NCI-H1048 (cell line): Measurements from ENCODE around the gene KRT31.
"Not testable (repeated sequence)": the region's sequence is repeated elsewhere in the genome, so short reads cannot be mapped to it uniquely, and the experiment has no call there.

Experiments used
- DNase-seq: peaks from one replicate; lab custom pipeline; 2025; lab: John Stamatoyannopoulos, UW

Gene KRT31

DNA sequence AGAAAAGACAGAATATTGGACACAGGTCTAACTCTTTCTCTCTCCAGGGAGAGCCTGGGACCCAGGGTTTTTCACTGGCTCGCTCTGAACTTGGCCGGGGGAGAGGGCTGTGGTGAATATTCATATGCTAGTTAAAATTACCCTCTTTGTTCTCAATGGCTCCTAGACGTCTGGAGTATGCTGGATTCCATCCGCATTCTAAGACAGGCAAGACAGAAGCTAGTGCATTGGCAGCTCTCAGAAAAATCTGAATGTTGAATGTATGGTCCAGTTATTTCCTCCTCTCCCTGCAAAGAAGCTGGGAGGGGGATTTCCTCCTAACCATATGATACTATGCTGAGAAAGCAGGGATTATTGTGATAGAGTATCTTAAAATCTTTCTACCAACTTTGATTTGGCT lies 9.7 kb downstream of the KRT31 start:
- no peak for DNase-seq

DNA sequence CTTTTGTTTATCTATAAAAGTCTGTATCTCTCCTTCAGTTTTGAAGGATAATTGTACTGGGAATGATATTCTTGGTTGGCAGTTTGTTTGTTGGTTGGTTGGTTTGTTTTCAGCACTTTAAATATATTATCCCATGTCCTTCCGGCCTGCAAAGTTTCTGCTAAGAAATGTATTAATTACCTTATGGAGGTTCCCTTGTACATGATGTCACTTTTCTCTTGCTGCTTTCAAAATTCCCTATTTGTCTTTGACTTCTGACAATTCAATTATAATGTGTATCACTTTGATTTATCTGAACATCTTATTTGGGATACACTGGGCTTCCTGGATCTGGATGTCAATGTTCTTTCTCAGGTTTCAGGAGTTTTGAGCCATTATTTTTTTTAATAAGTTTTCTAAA lies 11.2 kb downstream of the KRT31 start:
- no peak for DNase-seq

DNA sequence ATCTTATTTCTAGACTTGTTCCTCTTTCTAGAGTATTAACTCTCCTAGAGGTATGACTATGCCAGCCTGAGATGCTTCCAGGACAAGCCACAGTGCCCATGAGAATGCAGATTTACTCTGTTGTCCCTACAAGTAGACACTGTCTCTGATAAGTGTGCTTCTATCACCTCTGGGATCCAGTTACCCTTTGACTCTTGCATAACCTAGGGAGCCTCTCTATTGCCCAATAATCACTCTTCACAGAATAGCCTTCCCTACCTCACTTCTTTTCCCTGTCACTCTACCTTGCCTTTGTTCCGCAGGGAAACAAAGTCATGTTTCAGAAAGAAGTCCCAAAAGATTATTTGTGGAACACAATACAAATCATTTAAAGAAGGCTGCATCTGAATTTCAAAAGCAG lies 13.7 kb downstream of the KRT31 start:
- no peak for DNase-seq

DNA sequence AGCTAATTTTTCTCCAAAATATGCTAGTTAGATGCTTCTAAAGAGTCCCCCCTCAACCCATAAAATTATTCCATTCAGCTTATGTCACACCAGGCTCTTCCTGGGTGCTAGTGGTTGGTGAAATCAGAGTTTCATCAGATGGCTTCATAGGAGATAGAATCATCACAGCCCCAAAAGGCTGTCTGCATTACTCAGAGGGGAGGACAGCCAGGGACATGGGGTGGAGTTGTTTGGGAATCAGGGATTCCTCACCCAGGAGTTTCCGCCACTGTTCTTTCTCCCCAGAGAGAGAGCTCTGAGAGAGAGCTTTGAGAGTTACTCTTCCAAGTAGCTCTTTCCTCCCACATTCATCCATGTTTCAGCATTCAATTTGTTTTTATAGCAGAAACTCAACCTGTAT lies 15.0 kb downstream of the KRT31 start:
- DNase-seq: no peak

DNA sequence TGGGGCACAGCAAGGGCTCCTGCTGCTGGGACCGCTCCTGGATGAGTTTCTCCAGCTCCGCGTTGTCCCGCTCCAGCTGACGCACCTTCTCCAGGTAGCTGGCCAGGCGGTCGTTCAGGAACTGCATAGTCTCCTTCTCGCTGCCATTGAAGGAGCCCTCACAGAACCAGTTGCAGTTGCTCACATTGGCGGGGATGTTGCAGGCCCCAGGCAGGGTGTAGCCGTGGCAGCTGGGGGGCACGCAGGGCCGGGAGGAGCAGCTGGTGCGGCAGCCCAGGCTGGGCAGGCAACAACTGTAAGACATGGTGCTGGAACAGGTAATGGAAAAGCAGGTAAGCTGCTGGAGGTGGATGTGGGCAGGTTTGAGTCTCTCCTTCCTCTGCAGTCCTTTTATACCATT lies 15.5 kb downstream of the KRT31 start, which contains the start of gene KRT34:
Gene KRT34 (minus strand): TSS at position 364 of the 400 bp plus-strand sequence. CDS start 60 bp downstream, at position 304.
- DNase-seq: not testable (repeated sequence)

DNA sequence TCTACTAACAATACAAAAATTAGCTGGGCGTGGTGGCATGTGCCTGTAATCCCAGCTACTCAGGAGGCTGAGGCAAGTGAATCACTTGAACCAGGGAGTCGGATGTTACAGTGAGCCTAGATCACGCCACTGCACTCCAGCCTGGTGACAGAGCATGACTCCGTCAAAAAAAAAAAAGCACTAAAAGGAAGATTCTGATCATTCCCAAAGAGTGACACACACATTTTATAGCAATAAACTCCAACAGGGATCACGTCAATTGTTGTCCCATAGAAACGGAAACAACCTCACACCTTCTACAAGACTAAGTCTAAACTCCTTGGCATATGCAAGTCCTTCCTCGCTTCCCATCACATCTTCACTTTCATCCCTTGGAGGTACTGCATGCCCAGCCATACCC lies 17.3 kb downstream of the KRT31 start:
- not testable (repeated sequence) for DNase-seq

DNA sequence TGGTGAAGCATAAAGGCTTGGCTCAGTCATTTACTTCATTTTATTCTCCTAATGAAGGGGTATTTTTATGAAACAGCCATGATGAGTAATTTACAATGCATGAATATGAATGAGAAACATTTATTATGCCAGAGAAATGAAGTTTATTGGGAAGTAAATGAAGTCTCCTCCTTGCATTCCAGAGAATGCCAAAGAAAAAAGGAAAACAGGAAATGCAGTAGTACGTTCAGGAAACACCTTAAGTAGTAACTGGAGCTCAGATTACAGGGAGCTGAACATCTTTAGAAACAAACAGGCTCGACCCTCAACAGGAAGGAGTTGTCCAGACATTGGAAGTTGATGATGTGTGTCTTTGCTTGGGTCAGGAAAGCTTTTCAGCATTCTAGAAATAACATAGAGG lies 19.9 kb downstream of the KRT31 start:
- no peak for DNase-seq

DNA sequence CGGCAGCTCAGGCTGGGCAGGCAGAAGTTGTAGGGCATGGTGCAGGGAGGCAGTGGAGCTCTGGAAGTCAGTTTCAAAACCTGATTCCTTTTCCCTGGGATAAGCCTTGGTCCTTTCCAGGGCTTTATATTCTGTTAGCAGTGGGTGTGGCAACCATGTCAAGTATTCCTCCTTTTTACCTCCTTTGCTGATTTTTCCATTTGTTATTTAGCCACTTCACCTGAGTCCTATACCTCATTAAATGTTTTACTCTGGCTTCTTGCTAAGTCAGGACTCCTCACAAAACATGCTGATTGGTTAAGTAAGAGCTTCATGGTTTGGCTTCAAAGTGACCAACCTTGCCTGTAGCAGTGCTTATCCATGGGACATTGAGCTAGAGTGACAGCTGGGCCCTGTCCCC lies 27.7 kb downstream of the KRT31 start, which contains the start of gene KRT33B:
Gene KRT33B (minus strand): TSS at position 101 of the 400 bp plus-strand sequence. CDS start 63 bp downstream, at position 38.
- DNase-seq: no peak

DNA sequence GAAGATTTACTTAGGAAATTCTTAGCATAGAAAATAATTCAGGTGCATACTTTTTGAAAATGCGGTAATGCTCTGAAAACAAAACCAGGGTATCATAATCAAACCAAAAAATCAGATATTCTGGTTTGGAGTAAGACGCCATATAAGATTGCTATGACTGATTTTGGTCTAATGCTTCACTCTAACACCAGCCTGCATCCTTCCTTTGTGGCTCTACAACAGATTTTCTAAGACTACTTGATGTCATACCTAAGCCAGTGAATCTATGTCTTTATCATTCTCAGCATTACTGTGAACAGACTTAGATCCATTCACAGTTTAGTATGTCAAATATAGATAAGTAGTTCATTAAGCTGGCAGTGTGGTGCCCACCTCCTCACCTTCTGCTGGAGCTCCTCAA lies 28.4 kb downstream of the KRT31 start:
- no peak for DNase-seq

DNA sequence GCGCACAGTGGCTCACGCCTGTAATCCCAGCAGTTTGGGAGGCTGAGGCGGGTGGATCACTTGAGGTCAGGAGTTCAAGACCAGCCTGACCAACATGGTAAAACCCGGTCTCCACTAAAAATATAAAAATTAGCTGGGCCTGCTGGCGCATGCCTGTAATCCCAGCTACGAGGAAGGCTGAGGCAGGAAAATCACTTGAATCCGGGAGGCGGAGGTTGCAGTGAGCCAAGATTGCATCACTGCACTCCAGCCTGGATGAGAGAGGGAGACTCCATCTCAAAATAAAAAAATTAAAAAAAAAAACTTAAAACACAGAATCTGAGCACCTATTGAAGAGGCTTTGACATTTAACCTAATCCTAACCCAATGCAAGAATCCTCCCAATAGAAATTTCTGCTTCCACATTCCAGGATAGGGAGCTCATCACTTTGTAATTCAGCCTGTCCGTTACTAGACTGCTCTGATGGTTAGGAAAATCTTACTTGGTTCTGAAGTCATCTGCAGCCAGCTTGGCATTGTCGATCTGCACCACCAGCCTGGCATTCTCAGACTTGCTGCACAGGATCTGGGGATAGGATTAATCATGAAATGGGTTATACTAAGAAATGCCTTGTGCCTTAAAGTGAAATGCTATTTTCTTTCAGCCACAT lies 29.9 kb downstream of the KRT31 start:
- no peak for DNase-seq

DNA sequence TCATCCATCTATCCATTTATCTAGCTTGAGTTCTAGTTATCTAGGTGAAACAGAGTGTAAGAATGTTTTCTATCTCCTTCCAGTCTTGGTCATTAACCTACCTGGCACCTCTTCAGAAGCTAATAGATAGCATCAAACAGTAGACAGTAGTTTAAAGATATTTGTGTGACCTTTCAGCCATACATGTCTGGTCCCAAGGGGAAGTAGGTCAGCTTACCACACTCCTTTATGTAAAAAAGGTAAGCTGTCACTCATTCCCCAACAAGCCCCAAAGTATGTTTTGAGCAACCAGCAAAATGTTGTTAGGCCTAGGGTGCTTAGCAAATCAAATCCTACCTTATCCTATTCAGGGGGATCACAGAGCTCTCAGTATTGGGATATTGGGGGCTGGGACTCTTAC lies 31.3 kb downstream of the KRT31 start:
- no peak for DNase-seq

DNA sequence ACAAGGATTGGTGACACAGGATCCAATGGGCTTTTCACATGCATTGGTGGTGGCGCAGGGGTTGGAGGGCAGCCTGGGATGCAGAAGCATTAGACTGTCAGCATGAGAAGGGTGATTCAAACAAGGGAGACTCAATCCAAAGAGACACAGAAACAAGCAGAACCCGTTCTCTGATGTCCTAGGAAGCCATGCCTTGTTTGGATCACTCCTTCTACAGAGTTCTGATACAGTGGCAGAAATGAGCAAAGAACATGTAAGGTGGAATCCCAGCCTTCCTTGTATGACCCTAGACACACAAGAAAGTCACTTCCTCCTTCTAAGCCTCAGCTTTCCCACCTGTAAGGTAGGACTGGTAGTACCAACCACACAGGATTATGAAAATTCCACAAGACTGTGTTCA lies 33.5 kb downstream of the KRT31 start:
- DNase-seq: no peak

DNA sequence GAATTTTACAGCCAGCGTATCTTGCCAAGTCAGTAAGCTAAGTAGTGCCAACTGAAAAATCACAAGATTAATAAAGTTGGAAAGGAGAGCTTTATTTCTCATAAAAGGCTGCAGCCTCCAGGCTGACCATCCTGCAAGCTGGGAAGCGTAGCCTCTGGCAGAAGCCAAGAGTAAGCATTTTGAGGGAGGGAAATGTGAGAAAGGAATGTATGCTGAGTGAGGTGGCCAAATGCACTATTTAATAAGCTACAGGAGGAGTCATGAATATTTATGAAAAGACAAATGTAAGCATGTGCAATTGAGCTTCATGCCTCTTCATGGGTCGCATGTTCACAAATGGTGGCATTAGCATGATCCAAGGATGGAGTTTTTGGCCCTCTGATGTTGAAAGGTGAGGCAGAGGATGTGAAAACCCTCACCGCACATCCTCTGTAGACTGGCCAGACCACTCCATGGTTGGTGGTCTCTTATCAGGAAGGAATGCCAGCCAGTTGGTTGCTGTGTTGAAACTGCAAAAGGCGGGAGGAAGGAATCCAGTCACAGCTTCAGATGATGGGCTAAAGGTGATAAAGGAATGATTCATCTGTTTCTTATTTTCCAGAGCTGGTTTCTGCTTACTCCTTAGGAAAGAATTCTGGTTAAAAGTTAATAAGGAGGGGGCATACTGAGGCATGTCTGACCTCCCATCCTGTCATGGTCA lies 37.0 kb downstream of the KRT31 start:
- no peak for DNase-seq

DNA sequence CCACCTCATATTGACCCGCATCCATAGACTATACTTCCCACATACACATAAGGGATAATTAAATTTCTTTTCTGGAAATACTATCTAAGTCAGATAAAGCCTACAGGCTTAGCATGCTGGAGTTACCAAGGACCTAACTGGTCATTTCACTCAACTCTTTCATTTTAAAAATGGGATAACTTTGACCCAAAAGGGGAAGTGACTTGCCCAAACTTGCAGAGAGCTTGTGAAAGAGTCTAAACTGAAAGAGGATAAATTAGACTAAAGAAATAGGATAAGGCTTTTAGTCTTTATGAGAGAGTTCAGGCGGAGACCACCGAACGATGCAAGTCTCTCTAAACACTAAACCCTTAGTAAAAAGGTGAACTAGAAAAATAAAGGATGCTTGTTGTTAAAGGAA lies 42.9 kb downstream of the KRT31 start:
- DNase-seq: no peak

DNA sequence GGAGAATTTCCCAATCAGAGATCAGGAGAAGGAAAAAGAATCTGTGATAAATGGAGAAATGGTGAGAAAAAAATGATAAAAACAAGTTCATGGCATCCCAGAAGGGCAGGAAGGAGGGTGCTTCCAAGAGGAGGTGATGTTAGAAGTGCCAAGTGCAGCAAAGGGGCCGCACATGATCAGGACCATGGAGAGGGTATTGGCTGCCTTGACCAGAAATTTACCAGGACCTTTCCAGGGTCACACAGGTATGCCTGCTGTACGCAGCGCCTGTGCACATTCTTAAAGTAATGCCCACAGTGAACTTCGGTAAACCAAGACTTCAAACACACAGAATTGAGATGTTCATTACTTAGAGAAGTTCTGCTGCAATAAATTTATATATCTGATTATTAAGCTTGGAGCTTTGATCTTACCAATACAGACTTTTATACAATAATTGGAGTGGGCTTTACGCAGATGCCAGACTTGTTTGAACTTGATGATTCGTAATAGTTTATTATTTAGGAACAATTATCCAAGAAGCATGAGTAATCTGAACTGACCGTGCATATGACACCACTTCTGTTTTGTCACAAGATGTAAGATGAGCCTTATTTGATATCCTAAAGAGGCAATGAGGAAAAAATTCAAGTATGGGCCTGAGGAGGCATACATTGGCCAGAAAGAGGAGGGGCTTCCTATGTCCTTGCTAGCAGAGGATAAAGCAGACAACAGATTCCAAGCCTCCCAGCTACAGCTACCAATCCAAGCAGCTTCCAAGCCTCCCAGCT lies 44.6 kb downstream of the KRT31 start:
- no peak for DNase-seq

DNA sequence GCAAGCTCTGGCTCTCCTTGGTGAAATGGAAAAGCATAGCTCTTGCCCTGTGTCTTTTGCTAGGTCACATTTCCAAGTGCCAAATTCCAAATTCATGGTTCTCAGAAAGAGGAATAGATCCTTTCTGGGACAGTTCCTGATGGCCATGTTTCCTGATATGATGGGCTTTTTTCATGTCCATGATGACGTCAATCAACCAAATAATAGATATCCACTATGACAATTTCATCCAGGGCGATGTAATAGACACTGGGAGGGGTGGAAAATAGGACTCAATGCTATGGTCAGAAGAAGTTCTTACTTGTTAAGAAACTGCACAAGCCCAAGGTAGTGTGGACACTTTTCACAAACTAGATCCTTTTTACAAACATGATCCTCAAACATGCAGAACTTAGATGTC lies 46.2 kb downstream of the KRT31 start:
- no peak for DNase-seq

DNA sequence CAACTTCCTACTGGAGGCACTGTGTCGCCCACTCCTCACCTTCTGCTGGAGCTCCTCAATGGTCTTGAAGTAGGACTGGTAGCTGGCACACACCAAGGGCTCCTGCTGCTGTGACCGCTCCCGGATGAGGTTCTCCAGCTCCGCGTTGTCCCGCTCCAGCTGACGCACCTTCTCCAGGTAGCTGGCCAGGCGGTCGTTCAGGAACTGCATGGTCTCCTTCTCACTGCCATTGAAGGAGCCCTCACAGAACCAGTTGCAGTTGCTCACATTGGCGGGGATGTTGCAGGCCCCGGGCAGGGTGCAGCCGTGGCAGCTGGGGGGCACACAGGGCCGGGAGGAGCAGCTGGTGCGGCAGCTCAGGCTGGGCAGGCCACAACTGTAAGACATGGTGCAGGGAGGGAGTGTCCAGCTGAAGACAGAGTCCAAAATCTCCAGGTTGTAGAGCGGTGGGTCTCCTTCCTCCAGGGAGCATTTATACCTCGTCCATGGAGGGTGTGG lies 47.0 kb downstream of the KRT31 start, which contains the start of gene KRT33A:
Gene KRT33A (minus strand): TSS at position 448 of the 498 bp plus-strand sequence. CDS start 61 bp downstream, at position 387.
- not testable (repeated sequence) for DNase-seq

DNA sequence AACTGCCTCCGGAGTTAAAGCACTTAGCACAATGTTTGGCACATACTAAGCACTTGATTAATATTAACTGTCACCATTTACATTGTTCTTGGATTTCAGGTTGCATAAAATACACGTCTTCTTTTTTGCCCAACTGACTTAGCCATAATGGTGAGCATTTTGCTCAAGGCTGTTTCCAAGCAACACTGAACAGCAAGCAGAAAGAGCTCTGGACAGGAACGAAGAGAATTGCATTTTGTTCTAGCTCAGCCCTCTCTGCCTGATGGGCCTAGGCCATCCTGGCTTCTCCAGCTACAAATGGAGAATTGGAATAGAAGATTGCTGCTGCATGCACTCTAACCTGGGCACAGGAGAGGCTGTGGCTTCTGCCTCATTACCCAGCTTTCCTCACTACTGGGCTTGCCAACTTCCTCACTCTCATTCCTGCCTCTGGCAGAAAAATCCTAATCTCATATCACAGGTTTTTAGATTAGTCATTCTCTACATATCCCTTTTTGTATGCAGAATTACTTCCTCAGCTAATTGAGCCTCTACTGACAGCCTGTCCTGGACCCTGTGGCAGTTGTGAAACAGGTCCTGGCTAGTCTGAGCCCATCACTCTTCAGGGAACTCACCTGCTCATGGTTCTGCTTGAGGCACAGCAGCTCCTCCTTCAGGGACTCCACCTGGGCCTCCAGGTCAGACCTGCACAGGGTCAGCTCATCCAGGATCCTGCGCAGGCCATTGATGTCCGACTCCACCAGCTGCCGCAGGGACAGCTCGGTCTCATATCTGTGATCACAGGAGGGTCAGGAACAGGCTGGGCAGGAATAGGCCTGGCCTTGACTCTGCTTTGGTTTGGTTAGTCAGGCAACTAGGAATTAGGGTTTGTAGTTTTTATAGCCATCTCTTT lies 49.3 kb downstream of the KRT31 start:
- DNase-seq: no peak

DNA sequence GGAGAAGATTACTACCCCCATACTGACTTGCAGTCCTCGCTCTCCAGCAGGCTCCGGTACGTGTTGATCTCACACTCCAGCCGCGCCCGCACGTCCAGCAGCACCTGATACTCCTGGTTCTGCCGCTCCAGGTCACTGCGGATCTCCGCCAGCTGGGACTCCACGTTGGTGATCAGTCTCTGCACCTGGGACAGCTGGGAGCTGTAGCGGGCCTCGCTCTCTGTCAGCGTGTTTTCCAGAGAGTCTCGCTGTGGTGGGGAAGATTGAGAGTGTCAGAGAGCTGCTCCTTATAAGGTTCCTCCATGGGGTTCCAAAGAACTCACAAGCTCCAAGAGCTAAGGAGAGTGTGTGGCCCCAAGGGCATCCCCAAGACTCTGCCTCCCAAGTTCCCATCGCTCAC lies 51.0 kb downstream of the KRT31 start:
- DNase-seq: not testable (repeated sequence)

DNA sequence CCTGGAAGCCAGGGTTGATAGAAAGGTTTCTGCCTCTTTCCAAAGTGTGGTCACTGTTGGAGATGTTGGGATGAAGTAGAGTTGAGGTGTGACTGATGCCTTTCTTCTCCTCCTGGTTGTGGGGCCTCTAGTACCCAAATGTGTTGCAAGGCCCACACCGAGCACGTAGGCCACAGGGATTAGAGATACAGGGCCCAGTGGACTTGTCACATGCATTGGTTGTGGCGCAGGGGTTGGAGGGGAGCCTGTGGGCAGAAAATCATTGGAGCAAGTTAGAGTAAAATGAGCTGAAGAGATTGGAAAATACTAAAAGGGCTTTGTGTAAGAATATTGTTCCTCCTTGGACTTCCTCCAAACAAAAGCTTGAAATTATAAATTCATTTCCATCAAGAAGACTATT lies 51.4 kb downstream of the KRT31 start:
- no peak for DNase-seq
